ENCODE data around the gene FMNL3. TPM values are rescaled to one million over a fixed set of nuclear protein-coding genes. Genes with fewer than 3 reads are reported as not detected.

The FMNL3 gene
- total and polyA plus RNA-seq, 2 of the 8 experiments (the other 6 are each of a cell fraction or from before 2014, with no cell fraction given) = 8.6 to 29.0 TPM

DNA sequence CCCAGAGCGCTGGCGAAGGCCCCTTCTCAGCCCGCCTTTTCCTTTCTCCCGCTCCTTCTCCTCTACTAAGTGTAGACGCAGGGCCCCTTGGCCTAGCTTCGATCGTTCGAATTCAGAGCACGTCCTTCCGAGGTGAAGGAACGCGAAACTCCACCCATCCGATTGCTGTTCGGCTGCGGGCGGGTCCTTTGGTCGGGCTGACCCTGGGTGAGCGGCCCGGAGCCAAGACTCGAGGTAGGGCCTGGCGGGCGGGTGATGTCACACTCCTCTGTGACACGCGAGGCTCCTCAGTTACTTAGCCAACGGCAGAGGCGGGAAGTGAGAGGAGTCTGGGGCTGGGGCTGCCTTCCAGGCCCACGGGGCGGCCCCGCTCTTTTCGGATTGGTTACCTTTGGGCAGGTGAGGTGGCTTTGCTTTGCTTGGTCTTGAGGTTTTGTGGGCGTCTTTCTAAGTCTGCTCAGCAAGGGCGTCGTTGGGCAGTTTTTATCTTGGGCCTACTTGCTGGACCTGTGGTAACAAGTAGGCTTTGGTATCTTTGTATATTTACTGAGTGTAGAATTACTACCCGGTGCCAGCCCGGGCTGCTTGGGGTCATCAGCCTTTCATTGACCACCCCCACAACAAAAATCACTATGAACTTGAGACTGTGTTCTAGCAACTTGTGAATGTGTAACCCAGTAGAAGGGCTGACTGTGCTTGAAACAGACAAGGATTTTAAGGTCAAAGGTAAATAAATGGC, 34.8 kb upstream of the FMNL3 start:
- 0 out of 2 replicates have a peak overlapping the region, but pooled peaks have one; percentile 11 for H2AK5ac ChIP-seq (ENCODE audit: low read depth, low read length)
- 0 out of 2 replicates have a peak overlapping the region, but pooled peaks have one; percentile 97 for H3K18ac ChIP-seq (ENCODE audit: extremely low read depth, low read length)
- peak overlapping the region; percentile 90 to 98 (median 98) for H3K9ac ChIP-seq (replicated peaks in 1 of 4; ENCODE audit: extremely low read depth in 1 of 4, low read depth in 3 of 4, low read length in 3 of 4)
- no peak overlapping the region for H4K5ac ChIP-seq (ENCODE audit: insufficient read length, low read depth, low read length)
- H3K4me3 ChIP-seq (ENCODE audit: extremely low read depth in 1 of 4, insufficient read depth in 2 of 4, low read depth in 3 of 4, low read length in 4 of 4) = peak overlapping the region; percentile 74 to 95 (median 82)
- peaks cover 3% of the 10 kb centered on the region for H3K23me2 ChIP-seq (ENCODE audit: low read depth, low read length)
- peaks cover 43 to 53% of the 10 kb centered on the region in 2 experiments for H3K79me2 ChIP-seq (ENCODE audit: control insufficient read depth in 1 of 2, insufficient read depth in 2 of 2, low read length in 2 of 2)
- FAIRE-seq (no peak), DNase-seq (ENCODE audit: low read depth in 1 of 2, low spot score in 2 of 2) (peak; percentile 27 to 82)
- 0 out of 2 replicates have a peak, but pooled peaks cover 3% of the 10 kb centered on the region for H3K79me1 ChIP-seq (ENCODE audit: low read depth, low read length)
- H3K4me2 ChIP-seq (ENCODE audit: insufficient read depth in 1 of 2, low read depth in 2 of 2, low read length in 2 of 2) = peak overlapping the region; percentile 69 to 89
- peaks cover 0 to 3% (median 2%) of the 10 kb centered on the region in 4 experiments; a peak in 2 of 7 replicates for H3K4me1 ChIP-seq (replicated peaks in 1 of 4; ENCODE audit: control insufficient read depth in 3 of 4, insufficient read depth in 4 of 4, low read length in 3 of 4)
- no peak overlapping the region for H3K14ac ChIP-seq (ENCODE audit: insufficient read length)
- H4K8ac ChIP-seq (ENCODE audit: extremely low read depth, insufficient read depth, low read length) = peak overlapping the region; percentile 96; the same call in 1 of the 2 replicates
- H2BK20ac ChIP-seq (ENCODE audit: low read length) = no peak overlapping the region
- 9% methylated on average over 9 of the region's 35 CpGs; no CpG with 5 or more reads in 1 of the 2 experiments for WGBS, 2 experiments (ENCODE audit: extremely low coverage in 1 of 2, insufficient coverage in 1 of 2, insufficient read length in 1 of 2, insufficient replicate concordance in 2 of 2, low coverage in 1 of 2, low lambda C conversion rate in 2 of 2, missing lambda C conversion rate in 1 of 2)
- H3K27ac ChIP-seq (ENCODE audit: low read depth, low read length) = peak overlapping the region; percentile 93
- CTCF ChIA-PET (ENCODE audit: partially characterized antibody) = interaction anchor here (0.7 to 2.7 kb wide), 29 partner anchors 10 to 400 kb away, joined by 3 to 14 read pairs (median 4); partner anchors contain the start of gene FAM186B
- no peak overlapping the region for H3K4ac ChIP-seq (replicated peaks; ENCODE audit: insufficient read length, low read depth, low read length)
- H3K56ac ChIP-seq (replicated peaks; ENCODE audit: insufficient read length, low read depth, low read length) = peak overlapping the region; percentile 43
- H3K36me3 ChIP-seq (ENCODE audit: control insufficient read depth in 2 of 4, insufficient read depth in 4 of 4, low read length in 3 of 4) = peaks cover 0 to 4% (median 0%) of the 10 kb centered on the region in 4 experiments; a peak in 2 of 8 replicates
- POLR2A ChIA-PET (ENCODE audit: partially characterized antibody) = interaction anchor here (0.6 to 2.7 kb wide), 61 partner anchors 8 to 580 kb away, joined by 3 to 25 read pairs (median 6); partner anchors contain the start of genes BCDIN3D, FAM186B, FMNL3 and NCKAP5L
- H2BK5ac ChIP-seq (ENCODE audit: low read depth, low read length) = peak overlapping the region; percentile 98
- no peaks in the 10 kb centered on the region for H3K27me3 ChIP-seq (replicated peaks in 1 of 4; ENCODE audit: control insufficient read depth in 3 of 4, extremely low read depth in 1 of 4, insufficient read depth in 3 of 4, low read length in 3 of 4)
- no peak overlapping the region for H3K23ac ChIP-seq (ENCODE audit: insufficient read length)
- H2BK15ac ChIP-seq (ENCODE audit: low read length) = no peak overlapping the region
- no peak overlapping the region for H2BK120ac ChIP-seq (replicated peaks; ENCODE audit: low read depth, low read length)
- H2AFZ ChIP-seq (ENCODE audit: low read length) = no peak overlapping the region
- H3K9me3 ChIP-seq (ENCODE audit: insufficient read depth in 2 of 2, low read depth in 1 of 2, low read length in 1 of 2) = no peaks in the 10 kb centered on the region
- peak overlapping the region; percentile 41; the same call in 1 of the 2 replicates for H2BK12ac ChIP-seq (ENCODE audit: low read depth, low read length)
- peaks cover 29 to 30% of the 10 kb centered on the region in 2 experiments for H4K20me1 ChIP-seq (replicated peaks in 1 of 2; ENCODE audit: control insufficient read depth in 1 of 2, insufficient read depth in 2 of 2, low read length in 2 of 2)
- H4K91ac ChIP-seq (replicated peaks; ENCODE audit: insufficient read length, low read length) = no peak overlapping the region
- no peak for TF ChIP-seq BCL11A (IDR thresholded peaks at IDR 0.05; ENCODE audit: low read depth in 2 of 2, low read length in 2 of 2)
- peak; percentile 38 for TF ChIP-seq CREB1 (IDR thresholded peaks at IDR 0.05)
- no peak for TF ChIP-seq TBP (IDR thresholded peaks at IDR 0.05; ENCODE audit: low read depth, low read length)
- TF ChIP-seq POLR2A (IDR thresholded peaks at IDR 0.05; ENCODE audit: control extremely low read depth in 1 of 2, low read depth in 2 of 2, low read length in 2 of 2) = peak in 1 of 2 experiments; percentile 85; a peak in 1 of 3 replicates
- peak in 1 of 2 experiments; percentile 11; a peak in 1 of 4 replicates for TF ChIP-seq SIN3A (conservative IDR thresholded peaks at IDR 0.05 in 1 of 2, IDR thresholded peaks at IDR 0.05 in 1 of 2; ENCODE audit: low read depth in 1 of 2, low read length in 2 of 2)
- no peak for TF ChIP-seq SP1 (IDR thresholded peaks at IDR 0.05; ENCODE audit: low read depth, low read length)
- no peak for TF ChIP-seq CBX8 (IDR thresholded peaks at IDR 0.05; ENCODE audit: borderline replicate concordance, low read depth, low read length)
- TF ChIP-seq, protein P1, sequence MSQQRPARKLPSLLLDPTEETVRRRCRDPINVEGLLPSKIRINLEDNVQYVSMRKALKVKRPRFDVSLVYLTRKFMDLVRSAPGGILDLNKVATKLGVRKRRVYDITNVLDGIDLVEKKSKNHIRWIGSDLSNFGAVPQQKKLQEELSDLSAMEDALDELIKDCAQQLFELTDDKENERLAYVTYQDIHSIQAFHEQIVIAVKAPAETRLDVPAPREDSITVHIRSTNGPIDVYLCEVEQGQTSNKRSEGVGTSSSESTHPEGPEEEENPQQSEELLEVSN (IDR thresholded peaks at IDR 0.05) = peak; percentile 49; the same call in 1 of the 2 replicates
- no peak for TF ChIP-seq FOSL1 (IDR thresholded peaks at IDR 0.05; ENCODE audit: insufficient read depth, low read depth, low read length)
- TF ChIP-seq EGR1 (IDR thresholded peaks at IDR 0.05; ENCODE audit: borderline replicate concordance, low read depth, low read length) = no peak

Data from H1 (cell line).